Suprapubic skin (tissue), 4 donors: ENCODE results near the gene AAR2. TPM values are rescaled to one million over a fixed set of nuclear protein-coding genes. Genes with fewer than 3 reads are reported as not detected.

Experiments used
- DNase-seq, 2 donors: peaks; one replicate each; pipeline ENCODE4 v3.0.0-alpha.2; 2019; ENCODE audit warnings: low spot score in 2 of 2
- H3K27ac ChIP-seq: fragments of 200-600 bp; sonication (generic); one replicate; pipeline ENCODE4 v1.5.1; 2019
- H3K27me3 ChIP-seq: fragments of 200-600 bp; sonication (generic); one replicate; pipeline ENCODE4 v1.5.1; 2019
- H3K36me3 ChIP-seq: fragments of 200-600 bp; sonication (generic); one replicate; pipeline ENCODE4 v1.5.1; 2019
- H3K4me1 ChIP-seq: fragments of 200-600 bp; sonication (generic); one replicate; pipeline ENCODE4 v1.5.1; 2019
- H3K4me3 ChIP-seq: fragments of 200-600 bp; sonication (generic); one replicate; pipeline ENCODE4 v1.5.1; 2019; ENCODE audit warnings: mild to moderate bottlenecking
- H3K9me3 ChIP-seq: fragments of 200-600 bp; sonication (generic); one replicate; pipeline ENCODE4 v1.5.1; 2019
- EP300 ChIP-seq: sonication (generic); formaldehyde crosslinking; IDR thresholded peaks from one replicate; pipeline ENCODE4 v1.6.1; 2017; ENCODE audit warnings: antibody characterized with exemption
- POLR2A ChIP-seq, 2 donors: fragments of 450-650 bp; IDR thresholded peaks; one replicate each; pipeline ENCODE4 v1.6.1; 2017; ENCODE audit warnings: antibody characterized with exemption in 2 of 2, mild to moderate bottlenecking in 2 of 2, moderate library complexity in 2 of 2
- POLR2AphosphoS5 ChIP-seq, 3 donors: sonication (generic); formaldehyde crosslinking; IDR thresholded peaks; one replicate each; pipeline ENCODE4 v1.6.1; 2017; ENCODE audit warnings: antibody characterized with exemption in 3 of 3
- WGBS: methylation state at CpG from one replicate; pipeline ENCODE4 v1.1.5; 2018; 5-methylcytosine and 5-hydroxymethylcytosine counted together
- total RNA-seq, 4 donors: library from RNA; depleted of rRNA; stranded (reverse); fragments of >200 nt; gene quantifications; one replicate each; pipeline ENCODE4 v1.1.0, GENCODE V29; 2016
- TF ChIP-seq, protein P1 (sequence below), 2 donors: fragments of 200-600 bp in 1 of 2; fragments of 450-650 bp in 1 of 2; sonication (generic) in 1 of 2; IDR thresholded peaks; one replicate each; pipeline ENCODE4 v1.5.1; 2016 to 2019; ENCODE audit warnings: antibody characterized with exemption in 2 of 2, mild to moderate bottlenecking in 1 of 2, moderate library complexity in 1 of 2

AAR2 gene
- total RNA-seq, 4 donors from 2014 or later = 34.4 to 54.6 (median 43.8) TPM

GRCh38 chr20:36264426-36265246 is 28.4 kb downstream of the AAR2 start:
- H3K4me3 ChIP-seq = no peak overlapping the region
- no peak for DNase-seq
- no peak for TF ChIP-seq EP300
- no peak for TF ChIP-seq POLR2AphosphoS5 (IDR thresholded peaks at IDR 0.05)
- TF ChIP-seq, protein P1, sequence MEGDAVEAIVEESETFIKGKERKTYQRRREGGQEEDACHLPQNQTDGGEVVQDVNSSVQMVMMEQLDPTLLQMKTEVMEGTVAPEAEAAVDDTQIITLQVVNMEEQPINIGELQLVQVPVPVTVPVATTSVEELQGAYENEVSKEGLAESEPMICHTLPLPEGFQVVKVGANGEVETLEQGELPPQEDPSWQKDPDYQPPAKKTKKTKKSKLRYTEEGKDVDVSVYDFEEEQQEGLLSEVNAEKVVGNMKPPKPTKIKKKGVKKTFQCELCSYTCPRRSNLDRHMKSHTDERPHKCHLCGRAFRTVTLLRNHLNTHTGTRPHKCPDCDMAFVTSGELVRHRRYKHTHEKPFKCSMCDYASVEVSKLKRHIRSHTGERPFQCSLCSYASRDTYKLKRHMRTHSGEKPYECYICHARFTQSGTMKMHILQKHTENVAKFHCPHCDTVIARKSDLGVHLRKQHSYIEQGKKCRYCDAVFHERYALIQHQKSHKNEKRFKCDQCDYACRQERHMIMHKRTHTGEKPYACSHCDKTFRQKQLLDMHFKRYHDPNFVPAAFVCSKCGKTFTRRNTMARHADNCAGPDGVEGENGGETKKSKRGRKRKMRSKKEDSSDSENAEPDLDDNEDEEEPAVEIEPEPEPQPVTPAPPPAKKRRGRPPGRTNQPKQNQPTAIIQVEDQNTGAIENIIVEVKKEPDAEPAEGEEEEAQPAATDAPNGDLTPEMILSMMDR (IDR thresholded peaks at IDR 0.05) = no peak
- TF ChIP-seq POLR2A (IDR thresholded peaks at IDR 0.05) = no peak
- H3K36me3 ChIP-seq = no peaks in the 10 kb centered on the region
- H3K9me3 ChIP-seq = no peaks in the 10 kb centered on the region
- H3K27me3 ChIP-seq = no peaks in the 10 kb centered on the region
- no peak overlapping the region for H3K27ac ChIP-seq
- H3K4me1 ChIP-seq = no peaks in the 10 kb centered on the region
- WGBS = 93% methylated on average over 19 of the region's 20 CpGs

DNA sequence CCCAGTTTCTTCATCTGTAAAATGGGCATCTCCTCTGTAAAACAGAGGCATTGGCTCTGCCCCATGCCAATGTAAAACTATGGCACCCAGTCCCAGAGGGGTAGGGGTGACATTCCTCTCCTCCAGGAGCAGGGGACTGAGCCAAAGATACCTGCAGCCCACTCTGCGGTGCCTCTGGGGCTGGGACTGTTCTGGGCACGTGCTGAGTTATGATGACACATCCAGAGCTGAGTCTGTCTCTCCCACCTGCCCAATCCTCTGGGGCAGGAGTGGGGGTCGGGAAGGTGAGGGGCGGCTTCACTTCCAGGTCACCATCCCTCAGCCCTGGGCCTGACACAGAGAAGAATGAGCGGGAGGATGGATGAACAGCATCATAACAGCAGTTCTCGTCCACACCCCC is 29.9 kb downstream of the AAR2 start:
- no peak overlapping the region for H3K4me3 ChIP-seq
- no peaks in the 10 kb centered on the region for H3K36me3 ChIP-seq
- 70% methylated on average over 2 of the region's 6 CpGs for WGBS
- no peak for DNase-seq
- H3K4me1 ChIP-seq = no peaks in the 10 kb centered on the region
- no peak overlapping the region for H3K27ac ChIP-seq
- no peaks in the 10 kb centered on the region for H3K27me3 ChIP-seq
- no peaks in the 10 kb centered on the region for H3K9me3 ChIP-seq
- TF ChIP-seq POLR2AphosphoS5 (IDR thresholded peaks at IDR 0.05) (no peak), EP300 (no peak), POLR2A (IDR thresholded peaks at IDR 0.05) (no peak)
- TF ChIP-seq, protein P1 (IDR thresholded peaks at IDR 0.05) = no peak

DNA sequence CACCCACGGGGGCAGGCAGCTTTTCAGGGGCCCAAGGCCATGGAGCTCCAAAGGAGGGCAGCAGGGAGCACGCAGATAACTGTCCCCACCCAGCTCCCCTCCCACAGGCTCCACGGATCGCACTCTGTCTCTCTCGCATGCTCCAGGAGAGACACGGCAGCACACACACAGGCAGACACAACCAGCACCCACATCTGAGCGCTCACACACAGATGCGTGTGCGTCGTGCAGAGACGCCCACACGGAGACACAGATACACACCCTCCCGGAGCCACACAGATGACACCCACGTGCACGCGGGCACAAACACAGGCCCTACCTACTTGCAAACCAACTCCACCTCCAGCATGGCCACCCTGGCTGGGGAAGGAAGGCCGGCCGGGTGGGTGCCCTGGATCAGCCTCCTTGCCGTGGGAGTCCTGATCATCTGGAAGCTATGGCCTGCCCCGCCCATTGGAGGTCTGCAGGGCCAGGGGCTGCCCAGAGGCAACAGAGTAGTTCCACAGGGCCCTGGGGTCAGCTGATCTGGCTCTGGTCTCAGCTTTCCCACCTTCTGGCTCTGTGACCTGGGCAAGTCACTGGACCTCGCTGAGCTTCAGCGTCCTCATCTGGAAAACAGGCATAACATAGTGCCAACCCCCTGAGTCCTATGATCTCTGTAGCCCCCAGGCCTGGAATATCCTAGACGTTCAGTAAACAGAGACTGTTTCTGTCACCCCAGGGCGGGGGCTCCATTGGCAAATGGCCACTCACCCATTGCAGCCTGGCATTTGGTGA is 31.5 kb downstream of the AAR2 start:
- WGBS = 83% methylated on average over 12 of the region's 24 CpGs
- H3K4me3 ChIP-seq = no peak overlapping the region
- no peaks in the 10 kb centered on the region for H3K36me3 ChIP-seq
- no peak for DNase-seq
- no peaks in the 10 kb centered on the region for H3K4me1 ChIP-seq
- no peaks in the 10 kb centered on the region for H3K27me3 ChIP-seq
- no peaks in the 10 kb centered on the region for H3K9me3 ChIP-seq
- no peak overlapping the region for H3K27ac ChIP-seq
- TF ChIP-seq EP300 (no peak), POLR2A (IDR thresholded peaks at IDR 0.05) (no peak), POLR2AphosphoS5 (IDR thresholded peaks at IDR 0.05) (no peak)
- TF ChIP-seq, protein P1 (IDR thresholded peaks at IDR 0.05) = no peak

GRCh38 chr20:36268440-36269342 is 32.4 kb downstream of the AAR2 start:
- no peak overlapping the region for H3K4me3 ChIP-seq
- TF ChIP-seq, protein P1 (IDR thresholded peaks at IDR 0.05) = no peak
- TF ChIP-seq POLR2A (IDR thresholded peaks at IDR 0.05) = no peak
- TF ChIP-seq POLR2AphosphoS5 (IDR thresholded peaks at IDR 0.05) = no peak
- TF ChIP-seq EP300 = no peak
- WGBS = 55% methylated on average over 9 of the region's 10 CpGs

More at GRCh38 chr20:36268440-36269342, 32.4 kb downstream of the AAR2 start:
- Histone ChIP-seq H3K4me1 (no peaks in the 10 kb centered on the region), H3K27me3 (peaks cover 3% of the 10 kb centered on the region), H3K36me3 (no peaks in the 10 kb centered on the region), H3K9me3 (no peaks in the 10 kb centered on the region), H3K27ac (no peak overlapping the region)
- no peak for DNase-seq
